Measurements from ENCODE around the gene ADCYAP1R1.

- TF ChIP-seq EZH2 (IDR thresholded peaks at IDR 0.05; ENCODE audit: low read depth) (no peak), CTCF (conservative IDR thresholded peaks at IDR 0.05) (no peak)
Observed at GRCh38 chr7:31028417-31028992, 23.6 kb upstream of the ADCYAP1R1 start.

Data from PC-9 (cell line).